H1 (cell line): ENCODE results near the gene MTMR2. TPM values are rescaled to one million over a fixed set of nuclear protein-coding genes. Genes with fewer than 3 reads are reported as not detected.

Experiments
- TAF7 ChIP-seq: optimal IDR thresholded peaks from 2 replicates; pipeline ENCODE3; 2011; ENCODE audit warnings: low read depth, mild to moderate bottlenecking, inconsistent platforms, low read length, moderate library complexity, borderline replicate concordance
- polyA plus RNA-seq, 7 experiments: library from polyadenylated mRNA; depleted of rRNA in 3 of 7; stranded (reverse) in 5 of 7; unstranded in 2 of 7; fragments of >200 nt in 5 of 7; fragments of 200-250 nt in 2 of 7; gene quantifications; 1 replicate in 5 of 7; 2 replicates in 1 of 7; 4 replicates in 1 of 7; pipeline versions ENCODE4 v1.2.1 to v1.2.3, GENCODE V29; 2011 to 2013; ENCODE audit warnings: missing spikeins in 2 of 7, mixed read lengths in 2 of 7
- total RNA-seq: library from RNA; stranded (reverse); fragmentation: NEBNext Ultra II Directional; extraction: Animal tissue kit (Norgen Biotek cat#: 25700); gene quantifications from 2 replicates; pipeline ENCODE4 v1.2.1, GENCODE V29; 2021

The MTMR2 gene
- total and polyA plus RNA-seq, 2 of the 8 experiments (the other 6 are each of a cell fraction or from before 2014, with no cell fraction given) = 16.7 to 52.9 TPM

GRCh38 chr11:95913830-95914615, 9.9 kb downstream of the MTMR2 start (continued):
- TF ChIP-seq TAF7 = no peak
